ENCODE results near the gene OPTC. TPM values are rescaled to one million over a fixed set of nuclear protein-coding genes. Genes with fewer than 3 reads are reported as not detected.
A peak's percentile ranks its signal among the peaks of the same experiment; 100 is the strongest.

Gene OPTC
- polyA plus RNA-seq, 3 donors from 2014 or later = not detected

- no peak for DNase-seq
- Mint-ChIP-seq H3K27ac (peak overlapping the region in 1 of 6 donors; percentile 7), H3K4me1 (peaks cover 5 to 10% of the 10 kb centered on the region in 2 donors), H3K4me3 (no peak overlapping the region), H3K36me3 (no peaks in the 10 kb centered on the region), H3K9me3 (no peaks in the 10 kb centered on the region), H3K27me3 (ENCODE audit: low read depth in 3 of 3) (peaks cover 3 to 5% (median 4%) of the 10 kb centered on the region in 3 donors)
Measured at GRCh38 chr1:203488539-203488938, 5.4 kb upstream of the OPTC start.

DNA sequence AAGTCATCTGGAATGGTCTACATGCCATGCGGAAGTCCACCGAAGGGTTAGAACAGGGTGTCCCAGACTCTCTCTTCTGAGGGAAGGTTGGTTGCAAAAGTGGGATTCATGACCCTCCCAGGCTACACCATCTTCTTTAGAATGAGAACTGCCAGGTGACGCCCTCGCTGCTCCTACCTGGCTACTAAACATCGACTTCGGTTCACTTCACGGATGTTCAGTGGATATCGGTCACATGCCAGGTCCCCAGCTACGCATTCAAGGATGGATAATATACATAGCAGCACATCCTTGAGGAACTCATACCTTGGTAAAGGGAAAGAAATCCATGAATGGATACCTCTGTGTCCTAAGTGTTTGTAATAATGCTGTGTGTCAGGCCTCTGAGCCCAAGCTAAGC is 3.3 kb upstream of the OPTC start:
- Mint-ChIP-seq H3K4me1 (peaks cover 5 to 10% of the 10 kb centered on the region in 2 donors), H3K4me3 (no peak overlapping the region), H3K27ac (no peak overlapping the region), H3K9me3 (no peaks in the 10 kb centered on the region), H3K27me3 (ENCODE audit: low read depth in 3 of 3) (peaks cover 3 to 5% (median 4%) of the 10 kb centered on the region in 3 donors), H3K36me3 (no peaks in the 10 kb centered on the region)
- DNase-seq = no peak

DNA sequence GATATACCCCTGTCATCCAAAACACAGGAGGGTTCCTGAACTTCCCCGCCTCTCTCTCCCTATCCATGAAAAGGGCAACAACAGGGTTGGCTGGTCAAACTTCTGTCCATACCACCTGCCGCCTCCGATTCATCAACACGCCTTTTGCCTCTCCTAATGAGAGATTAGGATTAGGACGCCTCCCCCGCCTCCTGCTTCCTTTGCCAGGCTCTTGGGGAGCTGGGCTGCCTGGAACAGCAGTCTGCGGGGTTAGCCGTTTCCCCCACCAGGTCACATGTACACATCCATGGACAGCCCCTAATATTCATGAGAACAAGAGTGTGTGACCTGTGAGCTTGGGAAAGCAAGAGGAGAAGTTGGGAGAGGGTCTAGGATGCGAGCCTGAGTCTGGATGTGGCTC is 2.3 kb upstream of the OPTC start:
- H3K27me3 Mint-ChIP-seq (ENCODE audit: low read depth in 3 of 3) = peaks cover 3 to 5% (median 4%) of the 10 kb centered on the region in 3 donors
- H3K4me1 Mint-ChIP-seq = peaks cover 5 to 10% of the 10 kb centered on the region in 2 donors
- H3K9me3 Mint-ChIP-seq = no peaks in the 10 kb centered on the region
- no peak for DNase-seq
- no peak overlapping the region for H3K4me3 Mint-ChIP-seq
- no peak overlapping the region for H3K27ac Mint-ChIP-seq
- H3K36me3 Mint-ChIP-seq = no peaks in the 10 kb centered on the region

- peaks cover 3 to 8% of the 10 kb centered on the region in 2 donors for H3K4me1 Mint-ChIP-seq
- no peak overlapping the region for H3K27ac Mint-ChIP-seq
- peaks cover 3 to 5% (median 4%) of the 10 kb centered on the region in 3 donors for H3K27me3 Mint-ChIP-seq (ENCODE audit: low read depth in 3 of 3)
- H3K9me3 Mint-ChIP-seq = no peaks in the 10 kb centered on the region
- no peak for DNase-seq
- no peaks in the 10 kb centered on the region for H3K36me3 Mint-ChIP-seq
- no peak overlapping the region for H3K4me3 Mint-ChIP-seq
Measured at GRCh38 chr1:203492082-203492747, 1.7 kb upstream of the OPTC start.

GRCh38 chr1:203492748-203493130 is 1.2 kb upstream of the OPTC start:
- H3K36me3 Mint-ChIP-seq = no peaks in the 10 kb centered on the region
- H3K4me3 Mint-ChIP-seq = no peak overlapping the region
- peaks cover 3 to 5% (median 4%) of the 10 kb centered on the region in 3 donors for H3K27me3 Mint-ChIP-seq (ENCODE audit: low read depth in 3 of 3)
- H3K4me1 Mint-ChIP-seq = peaks cover 0 to 3% of the 10 kb centered on the region in 2 donors
- DNase-seq = no peak
- no peaks in the 10 kb centered on the region for H3K9me3 Mint-ChIP-seq
- H3K27ac Mint-ChIP-seq = no peak overlapping the region

DNA sequence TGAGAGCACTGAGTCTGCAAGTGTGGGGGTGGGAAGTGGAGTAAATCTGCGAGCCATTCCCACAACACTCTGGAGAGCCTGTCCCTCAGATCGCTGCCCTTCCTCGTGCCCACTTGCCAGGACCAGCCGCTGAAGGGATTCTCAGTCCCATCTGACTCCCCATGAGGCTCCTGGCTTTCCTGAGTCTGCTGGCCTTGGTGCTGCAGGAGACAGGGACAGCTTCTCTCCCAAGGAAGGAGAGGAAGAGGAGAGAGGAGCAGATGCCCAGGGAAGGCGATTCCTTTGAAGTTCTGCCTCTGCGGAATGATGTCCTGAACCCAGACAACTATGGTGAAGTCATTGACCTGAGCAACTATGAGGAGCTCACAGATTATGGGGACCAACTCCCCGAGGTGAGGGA is 1.9 kb downstream of the OPTC start:
- DNase-seq = no peak
- Mint-ChIP-seq H3K36me3 (no peaks in the 10 kb centered on the region), H3K27ac (no peak overlapping the region), H3K4me1 (no peaks in the 10 kb centered on the region), H3K27me3 (ENCODE audit: low read depth in 3 of 3) (peaks cover 0 to 5% (median 3%) of the 10 kb centered on the region in 3 donors), H3K9me3 (no peaks in the 10 kb centered on the region), H3K4me3 (no peak overlapping the region)

DNA sequence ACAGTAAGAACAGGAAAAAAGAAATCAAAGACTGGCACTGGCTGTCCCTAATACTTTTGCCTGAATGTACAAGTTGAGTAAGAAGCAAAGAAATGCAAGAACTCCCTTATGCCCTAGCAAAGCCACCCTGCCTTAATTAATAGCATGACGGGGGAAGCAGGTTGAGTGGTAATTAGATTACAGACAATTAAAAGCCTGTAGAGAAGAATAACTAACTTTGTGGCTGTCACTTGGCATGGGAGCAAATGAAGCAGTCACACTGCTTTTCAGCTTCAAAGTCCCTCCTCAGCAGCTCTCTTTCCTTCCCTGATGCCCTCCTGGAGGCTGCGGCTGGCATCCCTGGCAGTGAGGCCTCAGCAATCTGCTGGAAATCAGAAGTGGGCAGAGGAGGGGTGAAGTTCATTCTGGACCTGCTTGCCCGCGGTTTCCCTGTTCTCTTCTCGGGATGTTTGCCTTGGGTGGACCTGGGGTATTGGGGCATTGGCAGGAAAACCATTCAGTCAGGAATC is 3.4 kb downstream of the OPTC start:
- no peaks in the 10 kb centered on the region for H3K9me3 Mint-ChIP-seq
- no peak overlapping the region for H3K4me3 Mint-ChIP-seq
- H3K27ac Mint-ChIP-seq = no peak overlapping the region
- H3K4me1 Mint-ChIP-seq = no peaks in the 10 kb centered on the region
- H3K36me3 Mint-ChIP-seq = no peaks in the 10 kb centered on the region
- H3K27me3 Mint-ChIP-seq (ENCODE audit: low read depth in 3 of 3) = peaks cover 0 to 2% (median 0%) of the 10 kb centered on the region in 3 donors
- DNase-seq = no peak

- DNase-seq = no peak
- no peak overlapping the region for H3K4me3 Mint-ChIP-seq
- H3K27ac Mint-ChIP-seq = no peak overlapping the region
- no peaks in the 10 kb centered on the region for H3K36me3 Mint-ChIP-seq
- no peaks in the 10 kb centered on the region for H3K4me1 Mint-ChIP-seq
- H3K9me3 Mint-ChIP-seq = no peaks in the 10 kb centered on the region
- H3K27me3 Mint-ChIP-seq (ENCODE audit: low read depth in 3 of 3) = peaks cover 1 to 4% (median 2%) of the 10 kb centered on the region in 3 donors
Measured at GRCh38 chr1:203499643-203500278, 5.8 kb downstream of the OPTC start.

GRCh38 chr1:203500279-203500678 is 6.3 kb downstream of the OPTC start:
- Mint-ChIP-seq H3K9me3 (no peaks in the 10 kb centered on the region), H3K27me3 (ENCODE audit: low read depth in 3 of 3) (peaks cover 1 to 4% (median 2%) of the 10 kb centered on the region in 3 donors), H3K36me3 (no peaks in the 10 kb centered on the region), H3K4me3 (no peak overlapping the region), H3K4me1 (no peaks in the 10 kb centered on the region), H3K27ac (peak overlapping the region in 2 of 6 donors; percentile 75 to 78)
- no peak for DNase-seq

DNA sequence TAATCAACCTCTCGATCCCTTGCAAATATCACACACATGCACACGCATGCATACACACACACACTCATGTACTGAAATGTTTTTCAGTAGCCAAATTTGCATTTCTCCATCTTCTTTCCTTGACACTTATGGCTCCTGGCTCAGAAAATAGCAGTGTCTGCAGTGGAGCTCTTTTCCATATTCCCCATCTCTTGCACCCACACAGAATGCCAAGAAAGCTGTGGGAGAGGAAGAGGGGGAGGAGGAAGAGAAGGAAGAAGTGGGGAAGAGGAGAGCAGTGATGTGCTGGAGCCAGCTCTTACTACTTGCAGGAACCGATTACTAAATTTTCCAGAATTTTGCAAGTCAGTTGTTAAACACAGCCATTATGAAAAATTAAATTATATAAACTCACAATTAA is 9.9 kb downstream of the OPTC start:
- Mint-ChIP-seq H3K4me3 (no peak overlapping the region), H3K27ac (peak overlapping the region in 1 of 6 donors; percentile 33), H3K27me3 (ENCODE audit: low read depth in 3 of 3) (peaks cover 1 to 4% (median 2%) of the 10 kb centered on the region in 3 donors), H3K4me1 (no peaks in the 10 kb centered on the region), H3K9me3 (no peaks in the 10 kb centered on the region), H3K36me3 (no peaks in the 10 kb centered on the region)
- DNase-seq = no peak

GRCh38 chr1:203504400-203505250 is 10.7 kb downstream of the OPTC start:
- DNase-seq = peak; percentile 59 to 71 (median 63)
- H3K27me3 Mint-ChIP-seq (ENCODE audit: low read depth in 3 of 3) = peaks cover 1 to 4% (median 4%) of the 10 kb centered on the region in 3 donors
- H3K9me3 Mint-ChIP-seq = no peaks in the 10 kb centered on the region
- H3K27ac Mint-ChIP-seq = peak overlapping the region in 2 of 6 donors; percentile 5 to 19
- H3K36me3 Mint-ChIP-seq = no peaks in the 10 kb centered on the region
- no peaks in the 10 kb centered on the region for H3K4me1 Mint-ChIP-seq
- H3K4me3 Mint-ChIP-seq = no peak overlapping the region

DNA sequence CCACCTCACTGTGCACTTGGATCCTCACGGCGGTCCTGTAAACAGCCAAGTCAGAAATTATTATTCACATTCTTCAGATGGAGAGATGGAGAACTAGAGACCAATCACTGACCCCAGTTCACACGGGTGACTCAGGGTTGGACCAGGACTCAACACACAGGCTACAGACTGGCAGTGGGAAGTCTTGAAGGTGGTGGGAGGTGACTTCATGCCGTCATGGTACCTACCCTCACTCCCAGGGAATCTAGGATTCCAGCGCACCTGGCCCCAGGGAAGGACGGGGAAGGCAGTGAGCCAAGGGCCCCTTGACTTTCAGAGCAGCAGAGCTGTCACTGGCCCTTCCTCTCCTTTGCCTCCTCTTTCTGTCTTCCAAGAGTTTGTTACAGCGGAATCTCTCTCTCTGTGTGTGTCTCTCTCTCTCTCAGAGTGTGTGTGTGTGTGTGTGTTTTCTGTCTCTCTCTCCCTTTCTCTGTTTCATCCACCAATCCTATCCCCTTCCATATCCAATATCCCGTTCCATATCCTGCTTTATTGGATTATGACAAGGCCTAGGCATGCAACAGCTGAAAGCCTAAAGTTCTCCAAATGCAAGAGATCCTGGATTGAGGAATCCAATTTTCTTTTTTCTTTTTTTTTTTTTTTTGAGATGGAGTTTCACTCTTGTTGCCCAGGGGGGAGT is 11.7 kb downstream of the OPTC start:
- Mint-ChIP-seq H3K36me3 (no peaks in the 10 kb centered on the region), H3K4me1 (no peaks in the 10 kb centered on the region), H3K4me3 (no peak overlapping the region), H3K9me3 (no peaks in the 10 kb centered on the region), H3K27ac (no peak overlapping the region), H3K27me3 (ENCODE audit: low read depth in 3 of 3) (peaks cover 1 to 4% (median 4%) of the 10 kb centered on the region in 3 donors)
- no peak for DNase-seq

DNA sequence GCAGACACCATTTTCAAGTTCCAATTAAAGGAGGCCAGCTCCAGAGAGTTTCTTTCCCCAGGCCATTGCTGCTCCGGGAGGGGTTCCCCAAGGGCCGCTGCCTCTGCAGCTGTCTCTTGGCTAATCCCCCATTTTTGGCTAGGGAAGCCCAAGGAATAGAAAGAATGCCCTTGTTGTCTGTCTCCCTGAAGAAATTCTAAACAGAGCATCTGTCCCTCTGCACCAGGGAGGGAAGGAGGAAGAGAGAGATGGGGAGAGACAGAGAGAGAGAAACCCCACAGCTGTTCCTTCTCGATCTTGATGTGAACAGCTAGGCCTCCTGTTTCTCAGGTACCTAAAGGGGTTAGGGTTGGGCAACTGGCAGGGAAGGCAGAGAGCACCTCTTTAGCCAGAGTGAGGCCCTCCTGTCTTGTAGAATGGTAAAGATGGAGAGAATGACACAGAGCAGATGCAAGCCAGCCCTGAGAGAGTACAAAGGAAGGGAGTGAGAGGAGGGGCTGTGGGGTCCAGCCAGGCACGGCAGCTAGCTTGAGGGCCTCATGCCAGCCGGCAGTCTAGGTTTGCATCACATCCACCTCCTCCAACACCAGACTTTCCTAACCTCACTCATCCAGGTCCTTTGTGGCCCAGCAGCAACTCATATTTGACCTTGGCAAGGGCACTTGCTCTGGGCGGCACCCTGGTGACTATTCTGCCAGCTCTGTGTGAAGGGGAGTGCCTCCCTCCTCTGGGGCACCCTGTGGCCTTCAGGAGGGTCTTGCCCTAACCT is 13.1 kb downstream of the OPTC start:
- DNase-seq = no peak
- H3K9me3 Mint-ChIP-seq = no peaks in the 10 kb centered on the region
- H3K36me3 Mint-ChIP-seq = no peaks in the 10 kb centered on the region
- H3K27ac Mint-ChIP-seq = no peak overlapping the region
- H3K4me3 Mint-ChIP-seq = no peak overlapping the region
- H3K4me1 Mint-ChIP-seq = no peaks in the 10 kb centered on the region
- H3K27me3 Mint-ChIP-seq (ENCODE audit: low read depth in 3 of 3) = peaks cover 1 to 4% (median 4%) of the 10 kb centered on the region in 3 donors
